Non-pigmented ciliary epithelial cell (primary cell): ENCODE measurements around the gene CAAP1.
"Not testable (repeated sequence)": the region's sequence is repeated elsewhere in the genome, so short reads cannot be mapped to it uniquely, and the experiment has no call there.

ENCODE experiments used
- DNase-seq: peaks from one replicate; pipeline ENCODE4 v3.0.0-alpha.2; 2010; ENCODE audit warnings: low read depth

Gene CAAP1

DNA sequence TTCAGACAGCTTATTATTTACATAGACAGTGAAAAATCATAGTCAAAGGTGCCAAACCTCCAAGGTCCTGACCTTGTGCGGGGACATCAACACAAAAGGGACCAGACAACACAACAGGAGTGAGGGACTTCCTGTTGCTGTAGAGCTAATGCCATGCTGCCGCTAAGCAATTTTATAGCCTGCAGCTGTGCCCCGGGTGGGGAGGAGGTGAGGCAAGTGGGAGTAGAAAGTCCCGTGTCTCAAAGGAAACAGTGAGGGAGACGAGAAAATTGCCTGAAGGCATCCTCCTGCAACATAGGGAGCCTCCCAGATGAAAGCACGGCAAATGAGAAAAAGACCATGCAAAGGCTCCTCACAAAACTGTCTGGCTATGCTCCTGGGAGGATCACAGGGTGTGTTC is 58.8 kb downstream of the CAAP1 start:
- no peak for DNase-seq

GRCh38 chr9:26828391-26828955 is 64.1 kb downstream of the CAAP1 start:
- DNase-seq, result not testable (repeated sequence)

DNA sequence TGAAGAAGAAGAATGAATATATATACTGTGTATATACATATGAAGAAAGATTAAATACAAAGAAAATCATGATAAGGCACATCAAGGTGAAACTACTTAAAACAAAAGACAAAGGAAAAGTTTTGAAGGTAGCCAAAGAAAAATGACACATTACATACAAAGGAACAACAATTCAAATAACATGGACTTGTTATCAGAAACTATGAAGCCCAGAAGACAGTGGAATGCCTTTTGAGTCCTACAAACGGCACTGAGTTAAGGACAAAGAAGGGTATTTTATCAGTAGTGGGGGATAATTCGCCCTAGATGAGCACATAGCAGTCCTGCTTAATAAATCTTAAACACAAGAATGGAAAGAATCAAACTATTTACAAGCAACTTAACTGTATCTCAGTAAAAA is 77.8 kb downstream of the CAAP1 start:
- DNase-seq, result no peak

DNA sequence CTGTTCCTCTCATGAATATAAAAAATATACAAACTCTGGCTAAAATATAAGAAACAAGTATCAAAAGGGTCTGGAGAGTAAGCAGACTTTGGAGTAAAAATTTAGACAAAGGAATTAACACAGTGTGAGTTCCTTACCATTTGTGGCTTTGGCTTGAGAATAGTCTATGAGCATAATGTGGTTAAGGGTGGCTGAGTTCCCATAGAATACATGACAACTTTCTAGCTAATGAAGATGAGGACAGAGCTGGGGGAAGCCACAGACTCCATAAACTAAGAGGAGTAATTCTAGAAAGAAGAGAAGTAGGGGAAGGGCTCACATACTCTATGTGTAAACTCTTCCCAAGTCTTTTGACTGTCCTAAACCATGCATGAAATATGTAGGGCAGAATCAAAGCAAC is 79.4 kb downstream of the CAAP1 start:
- no peak for DNase-seq

DNA sequence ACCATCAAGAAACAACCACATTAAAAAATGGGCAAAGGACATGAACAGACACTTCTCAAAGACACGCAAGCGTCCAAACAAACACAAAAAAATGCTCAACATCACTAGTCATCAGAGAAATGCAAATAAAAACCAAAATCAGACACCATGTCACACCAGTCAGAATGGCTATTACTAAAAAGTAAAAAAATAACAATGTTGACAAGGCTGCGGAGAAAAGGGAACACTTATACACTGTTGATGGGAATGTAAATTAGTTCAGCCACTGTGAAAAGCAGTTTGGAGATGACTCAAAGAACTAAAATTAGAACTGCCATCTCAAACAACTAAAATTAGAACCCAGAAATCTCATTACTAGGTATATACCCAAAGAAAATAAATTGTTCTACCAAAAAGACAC is 80.4 kb downstream of the CAAP1 start:
- DNase-seq, result no peak

GRCh38 chr9:26811106-26811505 is 81.5 kb downstream of the CAAP1 start:
- no peak for DNase-seq

GRCh38 chr9:26809795-26810194 is 82.8 kb downstream of the CAAP1 start:
- DNase-seq, result no peak

DNA sequence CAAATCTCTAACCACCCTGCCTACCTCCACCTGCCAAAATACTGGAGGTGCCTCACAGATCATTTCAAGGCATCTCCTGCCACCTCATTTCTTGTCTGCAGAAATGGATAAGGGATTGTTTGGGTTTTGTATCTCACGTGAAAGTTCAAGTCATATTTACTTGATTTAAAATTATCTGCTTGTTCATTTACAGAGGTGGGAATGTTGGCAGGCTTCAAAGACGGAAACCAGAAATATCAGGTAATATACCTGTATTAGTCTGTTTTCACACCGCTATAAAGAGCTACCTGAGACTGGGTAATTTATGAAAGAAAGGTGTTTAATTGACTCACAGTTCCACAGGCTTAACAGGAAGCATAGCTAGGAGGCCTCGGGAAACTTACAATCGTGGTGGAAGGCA is 85.4 kb downstream of the CAAP1 start:
- no peak for DNase-seq

DNA sequence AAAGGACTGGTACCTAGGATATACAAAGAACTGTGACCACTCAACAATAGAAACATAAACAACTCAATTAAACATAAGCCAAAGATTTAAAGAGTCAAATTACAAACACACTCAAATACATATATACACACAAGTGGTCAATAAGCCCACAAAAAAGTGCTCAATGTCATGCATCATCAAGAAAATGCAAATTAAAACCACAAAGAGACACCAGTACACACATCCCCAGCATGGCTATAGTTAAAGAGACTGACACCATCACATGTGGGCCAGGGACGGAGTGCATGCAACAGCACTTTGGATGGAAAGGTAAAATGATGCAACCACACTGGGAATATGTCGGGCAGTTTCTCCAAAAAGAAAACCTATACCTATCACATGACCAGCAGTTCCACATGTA is 89.7 kb downstream of the CAAP1 start:
- DNase-seq, result no peak

DNA sequence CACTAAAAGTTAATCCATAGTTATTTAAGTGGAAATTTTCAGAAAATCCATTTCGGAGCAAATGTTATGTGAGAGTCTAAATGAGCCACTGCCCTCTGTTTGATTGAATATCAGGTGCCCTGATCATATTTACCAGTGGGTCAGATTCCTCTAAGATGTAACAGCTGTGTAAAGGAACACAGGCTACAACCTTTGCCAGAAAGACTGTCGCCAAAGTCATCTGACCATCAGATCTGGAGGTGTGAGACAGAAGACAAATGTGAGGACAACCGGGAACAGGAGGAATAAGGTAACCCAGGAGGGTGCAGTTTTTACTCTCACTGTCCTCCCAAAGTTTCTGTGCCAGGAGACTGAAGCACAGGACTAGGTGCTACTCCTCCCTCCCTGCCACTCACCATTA is 90.8 kb downstream of the CAAP1 start:
- DNase-seq, result no peak

DNA sequence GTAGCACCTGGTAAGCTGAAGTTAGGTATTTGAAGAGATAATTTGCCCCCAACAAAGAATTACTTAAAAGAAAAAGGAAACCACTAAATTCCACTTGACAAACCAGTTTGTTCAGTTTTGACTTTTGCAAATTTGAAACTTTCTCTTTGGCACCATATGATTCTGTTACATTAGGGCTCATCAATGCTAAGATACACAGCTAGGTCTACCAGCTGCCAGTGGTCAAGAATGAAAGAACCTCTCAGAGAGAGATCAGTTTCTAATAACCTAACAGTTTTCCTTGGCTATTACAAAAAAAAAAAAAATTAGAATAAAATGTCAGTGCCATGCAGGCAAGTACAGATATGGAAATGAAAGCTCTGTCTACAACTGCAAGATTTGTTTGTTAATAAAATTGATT is 92.3 kb downstream of the CAAP1 start:
- no peak for DNase-seq

DNA sequence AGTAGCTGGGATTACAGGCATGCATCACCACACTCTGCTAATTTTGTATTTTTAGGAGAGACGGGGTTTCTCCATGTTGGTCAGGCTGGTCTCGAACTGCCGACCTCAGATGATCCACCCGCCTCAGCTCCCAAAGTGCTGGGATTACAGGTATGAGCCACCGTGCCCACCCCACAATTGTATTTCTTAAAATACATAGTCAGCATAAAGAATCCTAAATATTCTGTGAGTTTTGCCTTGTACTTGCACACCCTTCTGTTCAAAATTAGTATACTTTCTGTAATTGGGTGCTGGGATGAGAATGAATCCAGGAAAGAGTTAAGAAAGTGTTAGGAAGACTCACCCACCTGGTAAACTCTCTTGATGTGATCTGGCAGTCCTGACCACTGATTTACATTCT is 101.3 kb downstream of the CAAP1 start:
- no peak for DNase-seq
